ENCODE measurements around the gene NYAP2.
A peak's percentile ranks its signal among the peaks of the same experiment; 100 is the strongest.

NYAP2 gene

DNA sequence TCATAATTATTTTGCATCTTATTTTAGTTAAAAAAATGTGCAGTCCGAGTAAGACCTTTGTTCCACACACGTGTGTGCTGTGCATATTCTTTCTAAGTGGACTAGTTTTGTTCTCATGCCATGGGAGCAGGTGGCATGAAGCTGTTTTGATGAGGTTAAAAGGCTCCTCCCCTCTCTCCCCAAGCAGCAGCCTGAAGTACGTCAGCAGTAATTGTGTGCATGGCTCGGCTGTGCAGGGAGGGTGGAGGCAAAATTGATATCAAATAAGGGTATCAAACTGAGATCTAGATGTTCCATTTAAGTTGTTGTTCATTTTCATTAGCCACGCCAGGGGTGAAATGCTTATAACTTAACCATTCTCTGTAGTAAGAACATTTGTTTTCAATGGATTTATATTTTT, at the start of gene NYAP2:
Gene NYAP2 (plus strand): TSS at position 207 of the 400 bp plus-strand sequence. CDS start 9,171 bp downstream, outside the sequence.
- peak; percentile 75 to 96 (median 79) for DNase-seq

- DNase-seq: no peak
Observed at GRCh38 chr2:225353579-225354085, 45.9 kb upstream of the NYAP2 start.

DNA sequence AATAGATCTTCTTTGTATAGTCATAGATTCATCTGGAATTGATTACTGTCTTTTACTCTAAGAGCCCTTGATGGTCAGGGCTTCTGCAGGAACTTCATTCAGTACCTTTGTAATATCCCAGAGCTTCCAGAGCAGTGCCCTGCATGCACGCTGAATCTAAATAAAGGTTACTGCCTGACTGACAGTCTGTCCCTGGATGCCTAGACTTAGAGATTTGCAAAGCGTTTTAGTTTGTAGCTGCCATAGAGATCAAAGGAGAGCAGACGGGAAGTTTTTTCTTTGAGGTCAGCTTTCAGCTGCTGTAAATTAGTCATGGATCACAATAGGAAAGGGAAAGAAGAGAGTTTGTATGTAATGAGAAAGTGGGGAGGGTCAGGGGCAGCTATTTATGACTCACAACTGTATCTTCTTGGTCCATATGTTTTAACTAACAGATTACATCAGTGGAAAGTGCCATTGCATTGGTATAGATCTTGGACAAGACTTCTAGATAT, 45.2 kb upstream of the NYAP2 start:
- peak in 1 of 3 experiments; percentile 28 for DNase-seq

DNA sequence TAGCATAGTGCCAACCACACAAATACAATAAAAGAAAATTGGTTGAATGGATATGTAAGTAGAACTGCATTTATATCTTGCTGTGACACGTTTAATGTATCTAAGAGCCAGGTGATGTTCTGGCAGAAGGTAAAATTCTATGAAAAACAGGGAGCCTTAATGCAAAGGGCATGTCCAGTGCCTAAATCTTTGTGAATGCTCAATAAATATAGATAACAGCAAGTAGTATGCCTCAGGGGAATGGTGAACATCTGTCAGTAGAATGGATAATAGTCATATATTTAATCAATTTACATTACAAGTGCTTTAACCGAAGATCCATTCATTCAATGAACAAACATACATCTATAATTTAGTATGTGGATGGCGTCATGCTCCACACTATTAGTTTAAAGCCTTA, 43.7 kb upstream of the NYAP2 start:
- DNase-seq: peak in 2 of 3 experiments; percentile 60 to 88

DNA sequence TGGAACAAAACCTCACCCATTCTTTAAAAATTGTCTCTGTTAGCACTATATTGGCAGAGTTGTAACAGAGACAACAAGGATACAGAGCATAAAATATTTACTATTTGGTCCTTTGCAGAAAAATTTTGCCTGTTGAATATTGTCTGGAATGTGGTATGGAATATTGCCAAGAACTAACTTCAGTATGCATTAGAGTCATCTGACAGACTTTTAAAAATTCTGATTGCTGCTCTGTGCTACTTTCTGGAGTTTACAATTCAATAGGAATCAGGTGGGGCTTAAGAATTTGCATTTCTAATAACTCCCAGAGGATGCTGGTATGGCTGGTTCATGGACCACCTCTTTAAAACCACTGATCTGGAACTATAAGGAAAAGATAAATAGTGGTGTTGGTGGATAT, 32.8 kb upstream of the NYAP2 start:
- no peak for DNase-seq

DNA sequence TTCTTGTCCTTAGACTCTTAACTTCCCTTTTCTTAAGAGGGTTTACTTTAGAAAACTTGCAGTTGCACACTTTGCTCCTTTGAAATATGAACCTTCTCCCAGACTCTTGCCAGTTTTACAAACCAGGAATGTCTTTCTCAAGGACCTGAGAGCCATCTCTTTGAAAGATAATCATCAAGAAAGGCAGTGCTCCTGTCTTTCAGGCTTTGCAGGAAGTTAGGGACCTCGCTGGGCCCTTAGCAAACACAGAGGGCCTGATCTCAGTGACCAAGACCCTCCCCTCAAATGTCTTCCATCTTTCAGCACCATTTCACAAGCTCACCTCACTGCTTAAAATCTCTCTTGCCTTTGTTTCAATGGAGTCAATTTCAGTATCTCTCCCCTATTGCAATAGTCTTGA, 32.0 kb upstream of the NYAP2 start:
- no peak for DNase-seq

DNA sequence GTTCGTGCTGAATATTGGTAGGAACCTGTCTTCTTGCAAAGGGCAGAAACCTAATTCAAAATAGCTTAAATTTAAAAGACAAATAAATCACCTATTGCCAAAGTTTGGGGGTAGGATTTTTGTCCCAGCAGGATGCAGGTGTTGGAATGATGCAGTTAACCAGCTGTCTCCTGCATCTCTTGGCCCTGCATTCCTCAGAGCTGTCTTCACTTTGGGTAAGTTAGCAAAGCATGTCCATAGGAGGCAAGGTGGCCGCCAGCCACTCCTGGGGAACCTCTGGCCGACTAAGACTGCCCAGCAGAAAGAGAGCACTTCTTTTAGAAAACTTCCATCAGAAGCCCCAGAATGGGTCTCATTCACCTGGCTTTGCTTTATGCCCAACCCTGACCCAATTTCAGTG, 20.5 kb upstream of the NYAP2 start:
- no peak for DNase-seq

DNA sequence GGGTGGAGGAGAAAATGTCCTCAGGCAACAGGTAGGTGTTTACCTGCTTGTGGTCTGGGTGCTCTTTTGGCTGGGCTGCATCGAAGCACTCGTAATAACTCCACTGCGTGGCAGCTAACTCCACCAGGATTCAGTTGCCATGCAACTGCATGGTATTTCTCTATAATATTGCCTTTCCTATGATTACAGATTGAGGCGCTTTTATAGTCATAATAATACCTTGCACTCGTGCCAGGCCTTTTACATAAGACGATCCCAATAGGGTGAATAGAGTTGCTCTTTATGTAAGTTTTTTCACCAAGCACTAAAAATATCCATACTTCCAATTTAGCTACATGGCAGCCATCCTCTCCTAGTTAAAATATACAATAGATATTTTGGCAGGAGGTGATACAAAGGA, 19.7 kb upstream of the NYAP2 start:
- peak; percentile 2 to 82 (median 59) for DNase-seq

DNA sequence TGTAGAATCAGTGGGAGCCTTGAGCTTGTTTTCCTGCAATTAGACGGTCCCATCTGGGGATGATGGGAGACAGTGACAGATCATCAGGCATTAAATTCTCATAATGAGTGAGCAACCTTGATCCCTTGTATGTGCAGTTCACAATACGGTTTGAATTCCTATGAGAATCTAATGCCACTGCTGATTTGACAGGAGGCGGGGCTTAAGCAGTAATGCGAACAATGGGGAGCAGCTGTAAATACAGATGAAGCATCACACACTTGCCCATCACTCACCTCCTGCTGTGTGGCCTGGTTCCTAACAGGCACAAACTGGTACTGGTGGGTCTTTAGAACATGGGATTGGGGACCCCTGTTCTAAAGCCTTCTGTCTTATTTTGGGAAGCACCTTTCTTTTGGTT, 17.9 kb upstream of the NYAP2 start:
- DNase-seq: no peak

GRCh38 chr2:225398372-225398771, 1.1 kb upstream of the NYAP2 start:
- peak; percentile 44 to 86 (median 48) for DNase-seq

- peak; percentile 25 to 89 (median 78) for DNase-seq
Observed at GRCh38 chr2:225400060-225400511, 576 bp downstream of the NYAP2 start.

GRCh38 chr2:225400546-225401400, 1.3 kb downstream of the NYAP2 start:
- peak; percentile 4 to 77 (median 28) for DNase-seq

DNA sequence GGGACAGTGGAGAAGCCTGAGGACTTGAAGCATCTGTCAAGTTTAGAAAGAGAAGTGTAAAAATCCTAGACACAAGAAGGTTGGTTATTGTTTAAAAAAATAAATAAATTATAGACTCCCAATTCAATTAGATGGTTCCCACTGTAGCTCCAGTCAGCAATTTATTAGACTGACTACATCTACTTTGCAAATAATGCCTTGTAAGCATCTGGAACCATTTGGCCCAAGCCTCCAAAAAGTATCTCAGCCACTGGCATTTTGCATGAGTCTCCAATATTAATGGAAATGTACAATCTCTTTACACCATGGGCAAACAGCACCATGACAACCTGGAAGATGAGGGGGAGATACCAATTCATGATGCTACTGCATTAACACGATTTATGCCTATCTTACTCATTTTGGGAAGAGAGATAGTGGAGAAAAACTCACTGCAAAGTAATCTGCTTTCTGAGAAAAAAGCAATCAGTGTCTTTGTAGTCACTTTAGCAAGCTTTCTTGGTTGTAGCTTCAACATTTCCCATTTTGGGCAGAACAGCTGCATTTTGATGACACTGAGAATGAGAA, 2.8 kb downstream of the NYAP2 start:
- DNase-seq: peak in 2 of 3 experiments; percentile 8 to 50

DNA sequence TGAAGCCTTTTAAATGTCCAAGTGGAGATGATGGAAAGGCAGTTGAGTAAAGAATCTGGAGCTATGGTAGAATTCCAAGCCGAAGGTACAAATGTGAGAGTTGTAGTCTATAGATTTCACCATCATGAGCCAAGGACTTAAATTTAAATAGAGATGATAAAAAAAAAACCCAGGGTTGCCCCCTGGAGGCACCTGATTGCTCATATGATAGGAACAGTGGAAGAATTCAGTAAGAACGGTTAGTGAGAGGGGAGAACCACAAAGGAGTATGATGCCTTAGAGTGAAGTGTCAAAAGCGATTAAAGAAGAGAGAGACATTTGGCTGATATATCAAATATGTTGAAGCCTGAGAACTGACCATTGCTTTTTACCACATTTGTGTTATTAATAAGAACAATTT, 11.9 kb downstream of the NYAP2 start:
- DNase-seq: no peak

DNA sequence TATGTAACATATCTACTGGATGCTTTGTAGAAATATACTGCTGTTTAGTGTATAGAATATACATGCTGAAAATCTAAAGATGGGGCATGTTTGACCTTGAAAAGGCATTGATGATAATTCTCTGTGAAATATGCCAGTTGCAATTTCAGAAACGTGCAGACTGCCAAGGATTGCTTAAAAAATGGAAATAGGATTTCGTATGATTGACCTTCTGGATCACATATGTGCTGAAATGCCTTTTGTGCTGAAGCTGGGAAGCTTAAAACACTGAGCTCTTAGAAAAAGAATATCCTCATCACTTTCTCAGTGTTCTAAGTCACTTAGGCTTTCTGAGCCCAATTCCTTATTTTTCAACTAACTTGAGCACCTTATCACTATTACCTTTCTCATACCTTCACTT, 14.3 kb downstream of the NYAP2 start:
- no peak for DNase-seq

GRCh38 chr2:225414902-225415301, 15.4 kb downstream of the NYAP2 start:
- no peak for DNase-seq

- no peak for DNase-seq
Observed at GRCh38 chr2:225415341-225415740, 15.8 kb downstream of the NYAP2 start.

DNA sequence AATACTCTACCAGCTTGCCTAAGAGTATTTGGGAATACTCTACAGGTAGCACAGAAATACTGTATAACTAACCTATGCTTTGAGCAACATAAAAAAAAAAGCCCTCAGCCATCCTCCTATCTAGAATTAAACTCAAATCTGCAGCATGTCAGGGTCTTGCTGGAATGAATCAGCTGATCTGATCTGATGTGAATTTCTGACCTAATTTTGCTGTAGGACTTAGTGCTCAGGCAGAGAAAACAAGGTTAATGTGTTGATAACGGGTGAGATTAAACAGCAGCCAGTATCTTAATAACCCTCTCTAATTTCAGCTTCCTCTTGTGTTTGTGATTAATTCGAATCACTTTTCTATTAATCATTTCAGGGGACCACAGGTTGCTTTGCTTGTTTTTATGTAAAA, 16.3 kb downstream of the NYAP2 start:
- DNase-seq: peak in 1 of 3 experiments; percentile 8

DNA sequence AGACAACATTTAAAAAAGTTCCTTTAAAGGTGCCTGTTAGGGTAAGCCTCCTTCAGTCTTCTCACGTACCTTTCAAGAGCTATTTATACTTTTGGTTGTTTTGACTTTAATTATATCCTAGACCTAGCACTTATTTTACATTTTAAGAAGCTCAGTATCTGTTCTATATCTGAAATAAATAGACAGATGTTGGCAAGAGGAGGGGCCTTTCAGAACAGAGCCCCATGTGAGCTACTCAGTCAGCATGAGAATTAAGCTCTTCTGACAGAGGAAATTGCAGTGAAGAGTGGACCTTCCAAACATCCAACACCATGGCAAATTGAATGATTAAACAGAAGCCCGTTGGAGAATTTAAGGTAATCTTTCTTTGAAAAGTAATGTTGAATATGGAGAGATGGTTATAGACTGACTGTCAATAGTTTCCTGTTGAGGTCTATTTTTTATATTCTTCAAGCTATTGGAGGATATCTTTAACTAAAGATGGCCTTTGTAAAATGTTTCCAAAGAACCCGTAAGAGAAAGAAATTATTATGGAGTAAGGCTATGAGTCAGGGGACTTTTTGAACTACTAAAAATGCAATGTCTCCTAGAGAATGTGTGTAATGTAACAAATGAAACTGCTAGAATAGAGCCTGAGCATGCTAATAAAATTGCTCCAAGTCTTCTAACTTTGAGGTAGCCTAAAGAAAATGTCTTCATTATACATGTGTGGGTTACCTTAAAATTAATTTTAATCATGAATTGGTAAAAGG, 17.3 kb downstream of the NYAP2 start:
- DNase-seq: no peak

GRCh38 chr2:225419033-225419432, 19.5 kb downstream of the NYAP2 start:
- DNase-seq: no peak

DNA sequence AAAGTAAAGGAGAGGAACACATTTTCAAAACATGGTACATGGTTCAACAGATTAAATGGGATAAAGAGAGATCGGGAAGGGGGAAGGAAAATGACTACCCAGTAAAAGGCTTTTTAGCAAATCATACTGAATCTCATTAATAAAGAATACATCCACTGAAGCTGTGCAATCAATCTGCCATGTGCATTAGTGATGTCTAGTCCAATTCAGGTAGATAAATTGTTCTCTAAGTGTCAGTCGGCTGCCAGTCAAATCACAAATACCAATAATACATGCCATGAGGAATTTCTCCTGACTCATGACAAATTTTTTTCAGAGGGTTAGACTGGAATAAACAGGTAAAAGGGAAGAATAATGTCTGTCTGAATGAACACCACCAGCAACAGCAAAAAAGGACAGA, 22.6 kb downstream of the NYAP2 start:
- no peak for DNase-seq

DNA sequence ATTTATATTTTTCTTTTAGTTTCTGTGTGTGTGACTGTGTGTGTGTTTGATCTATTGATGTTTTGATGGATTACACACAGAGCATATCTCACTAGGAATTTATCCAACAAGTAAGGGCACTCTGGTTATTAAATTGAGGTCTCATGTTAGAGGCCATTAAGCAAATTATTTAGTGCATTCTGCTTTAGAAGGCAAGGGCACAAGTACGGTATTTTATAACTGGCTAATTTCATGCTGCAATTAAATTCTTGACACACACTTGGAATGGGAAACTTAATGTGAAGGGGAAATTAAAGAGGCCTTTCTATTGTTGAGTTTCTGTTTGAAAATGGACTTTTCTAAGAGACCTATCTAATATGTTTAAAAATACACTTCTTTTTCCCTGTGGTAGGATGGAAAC, 25.8 kb downstream of the NYAP2 start:
- DNase-seq: peak in 2 of 3 experiments; percentile 20 to 64

- DNase-seq: peak in 1 of 3 experiments; percentile 11
Observed at GRCh38 chr2:225428360-225428759, 28.9 kb downstream of the NYAP2 start.
